ENCODE measurements around the gene TEN1.
"Not testable (repeated sequence)": the region's sequence is repeated elsewhere in the genome, so short reads cannot be mapped to it uniquely, and the experiment has no call there.

TEN1 gene

GRCh38 chr17:75978938-75979704 is at the start of gene TEN1, which contains the start of gene ACOX1:
Gene TEN1, plus strand, starts transcription at chr17:75979240. Its CDS starts 6,953 bp downstream, at chr17:75986193.
Gene ACOX1, minus strand, starts transcription at chr17:75979166. Its CDS starts 93 bp downstream, at chr17:75979073.
- DNase-seq (ENCODE audit: low spot score): peak; percentile 96

- no peak for DNase-seq (ENCODE audit: low spot score)
Measured at GRCh38 chr17:75931062-75931461, 48.0 kb upstream of the TEN1 start.

GRCh38 chr17:75932852-75933251 is 46.2 kb upstream of the TEN1 start:
- DNase-seq (ENCODE audit: low spot score): no peak

DNA sequence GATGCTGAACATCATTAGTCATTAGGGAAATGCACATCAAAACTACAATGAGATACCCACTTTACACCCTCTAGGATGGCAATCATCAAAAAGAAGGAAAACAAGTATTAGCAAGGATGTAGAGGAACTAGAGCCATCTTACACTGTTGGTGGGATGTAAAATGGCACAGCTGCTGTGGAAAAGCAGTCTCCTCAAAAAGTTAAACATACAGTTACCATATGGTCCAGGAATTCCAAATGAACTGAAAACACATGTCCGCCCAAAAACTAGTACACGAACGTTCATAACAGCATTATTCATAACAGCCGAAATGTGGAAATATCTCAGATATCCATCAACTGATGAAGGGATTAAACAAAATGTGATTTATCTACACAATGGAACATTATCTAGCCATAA is 45.2 kb upstream of the TEN1 start:
- no peak for DNase-seq (ENCODE audit: low spot score)

DNA sequence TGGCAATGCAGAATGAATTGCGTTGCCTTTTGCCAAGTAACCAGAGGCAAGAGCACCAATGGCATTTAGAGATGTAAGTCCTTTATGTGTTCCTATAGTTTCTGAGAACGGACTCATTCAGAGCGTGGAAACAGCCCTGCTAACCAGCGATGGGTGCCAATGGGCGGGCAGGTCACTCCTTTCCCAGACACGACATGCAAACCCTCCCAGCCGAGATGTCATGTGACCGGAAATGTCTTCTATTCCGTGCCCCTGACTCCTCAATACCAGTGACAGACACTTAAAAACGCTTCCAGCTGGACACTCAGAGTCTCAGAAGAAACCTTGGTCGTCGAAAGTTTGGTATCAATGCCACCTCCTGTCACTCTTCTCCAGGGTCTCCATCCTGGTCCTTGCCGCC is 41.4 kb upstream of the TEN1 start:
- no peak for DNase-seq (ENCODE audit: low spot score)

GRCh38 chr17:75940727-75941441 is 38.2 kb upstream of the TEN1 start, which contains the start of gene FBF1:
Gene FBF1, minus strand, starts transcription at chr17:75941042. Its CDS starts 2,893 bp downstream, at chr17:75938149.
- DNase-seq (ENCODE audit: low spot score): peak; percentile 94

GRCh38 chr17:75941442-75941819 is 37.6 kb upstream of the TEN1 start:
- no peak for DNase-seq (ENCODE audit: low spot score)

DNA sequence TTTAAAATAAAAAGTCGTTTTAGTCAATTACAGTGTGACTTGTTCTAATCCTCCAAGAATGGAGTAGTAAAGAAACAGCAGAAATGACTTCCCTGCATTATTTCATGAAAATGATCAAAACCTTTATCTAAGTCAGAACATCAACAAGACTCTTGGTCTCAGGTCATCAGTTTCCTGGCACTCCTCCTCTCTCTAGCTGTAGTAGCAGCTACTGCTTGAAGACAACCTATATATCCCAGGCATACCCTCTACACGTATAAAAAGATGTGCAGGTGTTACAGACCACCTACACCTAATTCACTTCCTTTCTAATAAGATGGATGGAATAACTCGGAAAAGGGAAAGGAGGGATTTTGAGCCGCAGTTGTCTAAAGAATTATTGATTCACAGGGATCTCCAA is 36.6 kb upstream of the TEN1 start:
- no peak for DNase-seq (ENCODE audit: low spot score)

DNA sequence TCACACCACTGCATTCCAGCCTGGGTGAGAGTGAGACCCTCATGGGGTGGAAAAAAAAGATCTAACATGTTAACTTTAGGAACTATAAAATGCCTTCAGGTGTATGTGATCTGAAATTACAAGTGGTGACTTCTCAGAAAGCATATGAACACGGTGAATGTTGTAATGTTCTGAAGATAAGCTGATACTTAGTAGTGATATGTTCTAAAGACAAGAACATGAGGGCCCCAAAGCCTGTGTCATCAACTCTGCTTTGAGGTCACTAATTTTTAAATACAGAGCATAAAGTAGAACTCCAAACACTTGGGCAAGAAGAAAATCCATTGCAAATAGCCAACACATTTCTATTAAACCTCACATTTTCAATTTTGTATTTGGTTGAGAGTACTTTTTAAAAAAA is 35.5 kb upstream of the TEN1 start:
- no peak for DNase-seq (ENCODE audit: low spot score)

DNA sequence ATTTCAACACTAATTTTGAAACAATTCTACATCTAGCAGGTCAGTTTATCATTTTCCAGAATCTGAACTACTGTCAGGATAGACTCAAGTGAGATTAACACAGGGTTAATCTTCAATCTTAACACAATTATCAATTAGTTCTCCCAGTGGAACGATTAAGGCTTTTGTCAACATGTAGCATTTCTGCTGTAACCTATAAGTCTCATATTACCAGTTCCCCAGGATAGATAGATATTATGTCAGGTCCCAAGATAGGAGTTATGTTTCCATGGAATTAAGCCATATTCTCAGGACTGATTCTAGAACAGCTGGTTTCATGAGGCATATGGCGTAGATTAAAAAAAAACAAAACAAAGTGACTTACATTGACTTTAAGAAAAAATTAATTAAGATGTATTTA is 33.8 kb upstream of the TEN1 start:
- DNase-seq (ENCODE audit: low spot score): no peak

DNA sequence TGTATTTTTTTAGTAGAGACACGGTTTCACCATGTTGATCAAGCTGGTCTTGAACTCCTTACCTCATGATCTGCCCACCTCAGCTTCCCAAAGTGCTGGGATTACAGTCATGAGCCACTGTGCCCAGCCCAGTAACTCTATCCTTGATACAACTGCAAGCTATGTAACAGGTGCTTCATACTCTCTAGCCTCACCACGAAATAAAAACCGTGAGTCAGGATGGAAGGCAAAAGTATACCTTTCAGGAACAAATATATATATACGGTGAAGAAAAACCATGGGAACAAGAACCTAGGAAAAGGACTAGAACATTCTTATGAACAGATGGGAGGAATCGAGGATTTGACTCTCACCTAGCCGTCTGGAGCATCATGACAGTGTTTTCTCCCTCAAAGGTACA is 28.6 kb upstream of the TEN1 start:
- no peak for DNase-seq (ENCODE audit: low spot score)

- no peak for DNase-seq (ENCODE audit: low spot score)
Measured at GRCh38 chr17:75950855-75951554, 28.0 kb upstream of the TEN1 start.

GRCh38 chr17:75959051-75959838 is 19.8 kb upstream of the TEN1 start:
- DNase-seq (ENCODE audit: low spot score): no peak

GRCh38 chr17:75959839-75960511 is 19.1 kb upstream of the TEN1 start:
- no peak for DNase-seq (ENCODE audit: low spot score)

DNA sequence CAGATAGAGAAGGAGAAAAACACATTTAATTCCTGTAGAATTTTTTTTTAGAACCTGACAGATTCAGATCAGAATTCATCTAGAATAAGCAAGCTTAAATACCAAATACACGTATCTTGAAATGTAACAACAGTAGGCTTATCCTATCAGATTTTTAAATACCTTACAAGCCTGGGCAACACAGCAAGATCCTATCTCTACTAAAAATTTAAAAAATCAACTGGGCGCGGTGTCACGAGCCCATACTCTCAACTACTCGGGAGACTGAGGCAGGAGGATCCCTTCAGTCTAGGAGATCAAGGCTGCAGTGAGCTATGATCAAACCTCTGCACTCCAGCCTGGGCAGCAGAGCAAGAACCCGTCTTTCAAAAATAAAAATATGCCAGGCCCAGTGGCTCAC is 13.6 kb upstream of the TEN1 start:
- no peak for DNase-seq (ENCODE audit: low spot score)

- DNase-seq (ENCODE audit: low spot score): not testable (repeated sequence)
Measured at GRCh38 chr17:75969044-75969443, 10.0 kb upstream of the TEN1 start.

DNA sequence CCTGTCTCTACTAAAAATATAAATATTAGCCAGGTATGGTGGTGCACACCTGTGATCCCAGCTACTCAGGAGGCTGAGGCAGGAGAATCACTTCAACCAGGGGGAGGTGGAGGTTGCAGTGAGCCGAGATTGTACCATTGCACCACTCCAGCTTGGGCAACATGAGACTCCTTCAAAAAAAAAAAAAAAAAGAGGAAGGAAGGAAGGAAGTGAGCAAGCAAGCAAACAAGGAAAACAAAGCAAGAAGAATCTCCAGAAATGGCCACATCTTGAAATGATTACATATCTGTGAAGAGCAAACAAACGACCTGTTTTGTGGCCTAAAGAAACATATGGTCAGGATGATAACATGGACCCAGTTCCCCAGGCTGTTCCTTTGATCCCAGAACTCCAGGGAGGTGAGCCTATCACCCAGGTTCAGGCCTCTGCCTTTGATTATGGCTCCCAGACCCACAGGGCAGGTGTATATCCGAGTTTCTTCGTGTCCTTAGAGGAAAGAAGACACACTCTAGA is 9.0 kb upstream of the TEN1 start:
- DNase-seq (ENCODE audit: low spot score): no peak

DNA sequence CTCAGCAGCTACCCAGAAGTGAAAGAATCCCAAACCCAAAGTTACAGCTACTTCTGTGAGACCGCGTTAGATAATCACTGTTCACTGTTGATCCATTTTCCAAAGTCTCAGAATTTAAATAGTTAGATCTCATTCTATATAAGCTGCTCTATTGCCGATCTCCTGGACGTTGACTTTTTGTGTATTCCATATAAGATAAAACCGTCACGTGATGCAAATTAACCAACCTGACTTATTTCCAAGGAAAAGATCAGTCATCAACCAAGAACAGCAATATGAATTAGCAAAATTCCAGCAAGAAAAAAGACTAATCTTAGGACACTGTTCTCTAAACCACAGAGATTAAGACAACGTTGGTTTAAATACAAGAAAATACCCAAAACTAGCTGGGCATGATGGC is 8.4 kb upstream of the TEN1 start:
- DNase-seq (ENCODE audit: low spot score): no peak

DNA sequence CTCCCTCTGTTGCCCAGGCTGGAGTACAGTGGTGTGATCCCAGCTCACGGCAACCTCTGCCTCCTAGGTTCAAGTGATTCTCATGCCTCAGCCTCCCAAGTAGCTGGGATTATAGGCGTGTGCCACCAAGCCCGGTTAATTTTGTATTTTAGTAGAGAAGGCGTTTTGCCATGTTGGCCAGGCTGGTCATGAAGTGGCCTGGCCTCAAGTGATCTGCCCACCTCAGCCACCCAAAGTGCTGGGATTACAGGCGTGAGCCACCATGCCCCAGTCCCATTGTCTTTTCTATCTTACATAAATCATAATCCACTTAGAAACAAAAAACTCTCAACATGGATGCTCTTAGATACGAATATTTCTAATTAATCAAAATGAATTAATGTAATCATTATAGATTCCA is 3.9 kb upstream of the TEN1 start:
- DNase-seq (ENCODE audit: low spot score): not testable (repeated sequence)

DNA sequence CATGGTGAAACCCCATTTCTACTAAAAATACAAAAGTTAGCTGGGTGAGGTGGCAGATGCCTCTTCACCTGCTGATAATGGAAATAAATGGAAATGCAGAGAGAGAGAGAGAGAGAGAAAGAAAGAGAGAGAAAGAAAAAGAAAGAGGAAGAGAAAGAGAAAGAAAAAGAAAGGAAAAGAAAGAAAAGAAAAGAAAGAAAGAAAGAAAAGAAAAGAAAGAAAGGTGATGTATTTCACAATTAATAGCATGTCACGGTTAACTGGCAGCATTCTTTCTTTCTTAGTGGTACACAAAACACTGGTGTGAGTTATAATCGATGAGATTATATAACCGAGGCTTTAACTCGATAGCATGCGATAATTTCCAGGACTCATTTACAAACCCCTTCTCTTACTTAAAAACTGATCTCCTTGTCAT is 3.3 kb upstream of the TEN1 start:
- no peak for DNase-seq (ENCODE audit: low spot score)

DNA sequence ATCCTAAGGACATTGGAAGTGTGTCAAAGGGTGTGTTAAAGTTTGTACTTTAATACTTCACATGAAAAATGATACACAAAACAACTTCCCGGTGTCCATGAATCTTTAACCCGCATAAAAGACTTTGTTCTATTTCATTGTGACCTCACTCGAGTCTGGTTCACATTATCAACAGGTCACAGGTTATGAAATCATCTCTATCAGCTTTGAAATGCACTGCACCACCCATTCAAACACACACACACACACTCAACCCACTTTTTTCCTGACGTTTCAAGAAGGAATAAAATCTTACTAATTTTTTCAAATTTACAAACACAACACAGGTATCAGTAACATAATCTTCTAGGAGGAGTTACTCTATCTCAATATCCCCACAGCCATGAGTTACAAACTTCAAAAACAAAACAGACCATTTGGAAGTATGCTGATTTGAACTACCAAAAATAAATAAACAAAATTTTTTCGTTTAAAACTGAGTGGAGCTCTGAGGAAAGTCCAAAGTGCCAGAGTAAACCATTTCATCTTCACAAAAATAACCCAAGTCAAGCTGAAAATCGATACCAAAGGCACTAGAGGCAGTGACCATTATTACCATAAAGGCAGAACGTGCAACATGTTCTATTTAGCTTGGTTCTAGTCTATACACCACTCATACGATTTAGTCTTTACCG is 2.7 kb upstream of the TEN1 start:
- no peak for DNase-seq (ENCODE audit: low spot score)

Data from activated CD4-positive, alpha-beta T cell treated with anti-CD3 and anti-CD28 coated beads, Interleukin-2, Interleukin-4, amounts not matched to agents 100 ng/mL and 50 ng/mL, durations not matched to agents 16 hours and 8 hours (primary cell).